Natural killer cell (primary cell): ENCODE measurements around the gene MAPK8IP2. TPM values are rescaled to one million over a fixed set of nuclear protein-coding genes. Genes with fewer than 3 reads are reported as not detected.
A peak's percentile ranks its signal among the peaks of the same experiment; 100 is the strongest.

Source experiments
- ATAC-seq, 3 donors: fragments of 150-1000 bp in 2 of 3; fragments of 200-7000 bp in 1 of 3; cut with Tn5 transposase; 1 replicate in 1 of 3; 2 replicates in 2 of 3; pipeline ENCODE4 v1.10.0; 2021; ENCODE audit warnings: mild to moderate bottlenecking in 2 of 3, moderate library complexity in 2 of 3
- DNase-seq, 2 donors: peaks; one replicate each; pipeline versions ENCODE4 v3.0.0 to v3.0.0-alpha.2; 2013 to 2021; ENCODE audit warnings: mixed read lengths in 1 of 2
- H3K27ac ChIP-seq: one replicate; pipeline ENCODE4 v1.5.1; 2013; ENCODE audit warnings: mild to moderate bottlenecking, low read length
- H3K27me3 ChIP-seq: one replicate; pipeline ENCODE4 v1.6.1; 2013; ENCODE audit warnings: low read length; ENCODE audit not compliant: control insufficient read depth, insufficient read depth
- H3K36me3 ChIP-seq: one replicate; pipeline ENCODE4 v1.6.1; 2013; ENCODE audit warnings: low read length; ENCODE audit not compliant: control insufficient read depth, insufficient read depth
- H3K4me1 ChIP-seq: one replicate; pipeline ENCODE4 v1.6.1; 2013; ENCODE audit warnings: low read length; ENCODE audit not compliant: control insufficient read depth, insufficient read depth
- H3K4me3 ChIP-seq: one replicate; pipeline ENCODE4 v1.5.1; 2013; ENCODE audit warnings: low read length
- H3K9me3 ChIP-seq: one replicate; pipeline ENCODE4 v1.6.1; 2013; ENCODE audit warnings: low read length; ENCODE audit not compliant: control insufficient read depth, insufficient read depth
- H3K27ac Mint-ChIP-seq, 2 donors: one replicate each; pipeline ENCODE4 v1.8.0; 2022; ENCODE audit warnings: mild to moderate bottlenecking in 2 of 2, mixed read lengths in 2 of 2, moderate library complexity in 1 of 2
- H3K27me3 Mint-ChIP-seq, 2 donors: one replicate each; pipeline ENCODE4 v1.8.0; 2022; ENCODE audit warnings: low read depth in 2 of 2, mixed read lengths in 2 of 2
- H3K36me3 Mint-ChIP-seq: one replicate; pipeline ENCODE4 v1.8.0; 2022; ENCODE audit warnings: mixed read lengths
- H3K4me1 Mint-ChIP-seq, 2 donors: one replicate each; pipeline ENCODE4 v1.8.0; 2022; ENCODE audit warnings: mixed read lengths in 2 of 2
- H3K4me3 Mint-ChIP-seq: one replicate; pipeline ENCODE4 v1.8.0; 2022; ENCODE audit warnings: mild to moderate bottlenecking, moderate library complexity, mixed read lengths
- H3K9me3 Mint-ChIP-seq, 2 donors: one replicate each; pipeline ENCODE4 v1.8.0; 2022; ENCODE audit warnings: mixed read lengths in 2 of 2
- CTCF ChIP-seq: fragments of 200-600 bp; IDR thresholded peaks from one replicate; pipeline ENCODE4 v1.8.0; 2022; ENCODE audit warnings: antibody characterized with exemption
- WGBS: methylation state at CpG from one replicate; pipeline ENCODE4 v1.1.7; 2013; ENCODE audit warnings: missing lambda C conversion rate; ENCODE audit not compliant: insufficient coverage; 5-methylcytosine and 5-hydroxymethylcytosine counted together
- intact Hi-C: fragments of 100-400 bp; cut with micrococcal nuclease; formaldehyde crosslinking; loops from one replicate; pipeline ENCODE4 v1.14.2; 2022
- total RNA-seq, 4 donors: library from RNA; stranded (reverse); fragments of 120-200 nt in 1 of 4; gene quantifications; one replicate each; pipeline versions ENCODE4 v1.2.3 to v1.2.4, GENCODE V29; 2013 to 2022

Gene MAPK8IP2
- total RNA-seq, 3 donors from 2014 or later (not counting 1 experiment from before 2014, with no cell fraction given), result 0.14 to 0.26 (median 0.18) TPM

- Histone ChIP-seq H3K27ac (peak overlapping the region; percentile 92), H3K9me3 (no peaks in the 10 kb centered on the region), H3K4me1 (peaks cover 40% of the 10 kb centered on the region), H3K36me3 (peaks cover 2% of the 10 kb centered on the region), H3K27me3 (no peaks in the 10 kb centered on the region), H3K4me3 (peak overlapping the region; percentile 82)
- 7% methylated on average over 39 of the region's 39 CpGs for WGBS
- Mint-ChIP-seq H3K27me3 (no peaks in the 10 kb centered on the region), H3K36me3 (no peaks in the 10 kb centered on the region), H3K27ac (peak overlapping the region; percentile 88 to 94), H3K4me3 (peak overlapping the region; percentile 91), H3K9me3 (no peaks in the 10 kb centered on the region), H3K4me1 (peaks cover 0 to 30% of the 10 kb centered on the region in 2 donors)
- ATAC-seq, result no peak
- intact Hi-C loops, result loop anchor here (5.0 kb wide), 3 partner anchors 40 to 75 kb away; partner anchors contain the start of genes LMF2 and NCAPH2
- DNase-seq, result peak in 1 of 2 donors; percentile 63
- no peak for TF ChIP-seq CTCF
Measured at GRCh38 chr22:50581950-50582492, 18.6 kb upstream of the MAPK8IP2 start.

DNA sequence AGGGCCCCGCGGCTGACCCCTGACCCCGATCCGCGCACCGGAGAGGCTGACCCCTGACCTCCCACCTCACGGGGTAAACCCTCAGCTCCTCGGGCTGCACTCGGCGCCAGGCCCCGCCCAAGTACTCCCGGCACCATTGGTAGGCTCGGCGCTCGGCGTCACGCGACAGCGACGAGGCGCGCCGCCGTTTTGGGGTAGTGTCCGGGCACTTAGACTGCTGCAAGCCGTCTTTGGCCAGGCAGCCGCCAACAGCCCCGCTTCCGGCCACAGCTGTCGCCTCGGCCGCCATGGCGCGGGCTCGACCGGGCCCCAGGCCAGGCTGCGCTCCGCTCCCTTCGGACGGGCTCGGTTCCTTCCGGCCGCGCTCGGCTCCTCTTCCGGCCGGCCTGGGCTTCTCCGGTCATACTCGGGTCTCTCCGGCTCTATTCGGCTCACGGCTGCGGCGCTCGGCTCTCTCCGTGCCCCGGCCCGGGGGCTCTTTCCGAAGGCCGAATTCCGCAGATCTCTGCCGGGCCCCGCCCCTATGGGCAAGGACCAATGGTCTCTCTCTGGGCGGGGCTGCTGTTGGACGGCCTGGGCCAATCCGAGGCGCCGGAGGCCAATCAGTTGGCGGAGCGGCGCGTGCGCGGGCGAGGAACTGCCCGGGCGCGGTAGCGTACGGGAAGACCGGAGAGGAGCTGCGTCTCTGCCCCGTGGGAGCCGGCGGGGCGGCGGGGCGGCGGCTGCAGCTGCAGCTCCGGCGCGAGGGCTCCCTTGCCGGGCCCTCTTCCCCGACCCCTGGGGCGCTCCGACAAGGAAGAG lies 17.9 kb upstream of the MAPK8IP2 start, which contains the start of gene CHKB:
Gene CHKB (minus strand): TSS at position 357 of the 801 bp plus-strand sequence. CDS start 68 bp downstream, at position 289.
- no peaks in the 10 kb centered on the region for H3K36me3 Mint-ChIP-seq
- WGBS, result under 1% methylated on average over 96 of the region's 96 CpGs
- Histone ChIP-seq H3K4me1 (peaks cover 34% of the 10 kb centered on the region), H3K27me3 (no peaks in the 10 kb centered on the region), H3K4me3 (peak within 1 kb of the TSS; percentile 82), H3K27ac (peak within 1 kb of the TSS; percentile 92), H3K9me3 (no peaks in the 10 kb centered on the region), H3K36me3 (peaks cover 2% of the 10 kb centered on the region)
- H3K9me3 Mint-ChIP-seq, result no peaks in the 10 kb centered on the region
- H3K27me3 Mint-ChIP-seq, result no peaks in the 10 kb centered on the region
- no peak for TF ChIP-seq CTCF
- peak within 1 kb of the TSS; percentile 88 to 94 for H3K27ac Mint-ChIP-seq
- peaks cover 0 to 24% of the 10 kb centered on the region in 2 donors for H3K4me1 Mint-ChIP-seq
- ATAC-seq, result peak; percentile 93 to 99 (median 93)
- H3K4me3 Mint-ChIP-seq, result peak within 1 kb of the TSS; percentile 91
- intact Hi-C loops, result loop anchor here (5.0 kb wide), 3 partner anchors 40 to 75 kb away; partner anchors contain the start of genes LMF2 and NCAPH2
- DNase-seq, result peak; percentile 98

DNA sequence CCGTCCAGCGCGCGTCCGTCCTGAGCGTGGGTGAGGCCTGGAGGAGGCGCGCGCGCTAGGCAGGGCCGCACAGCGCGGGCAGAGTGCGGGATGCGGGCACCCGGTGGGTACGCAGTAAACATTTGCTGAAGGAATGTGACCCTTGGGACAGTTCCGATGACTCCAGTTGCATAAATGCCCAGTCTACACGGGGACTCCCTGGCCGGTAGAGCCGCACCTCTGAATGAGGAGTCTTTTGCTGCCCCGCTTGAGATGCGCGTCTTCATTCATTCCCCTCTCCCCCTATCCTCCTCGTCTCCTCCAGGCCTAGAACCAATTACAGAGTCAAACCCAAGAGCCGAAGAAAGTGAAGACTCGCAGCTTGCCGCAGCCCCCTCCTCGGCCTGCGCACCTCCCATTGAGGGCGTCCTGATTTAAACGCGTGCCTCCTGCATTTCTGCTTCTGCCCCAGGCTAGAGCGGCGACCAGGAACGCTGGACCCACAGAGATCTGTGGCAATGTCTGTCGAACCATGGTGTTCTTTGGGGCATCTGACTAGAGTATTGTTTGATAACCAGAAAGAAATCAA lies 17.2 kb upstream of the MAPK8IP2 start:
- Histone ChIP-seq H3K9me3 (no peaks in the 10 kb centered on the region), H3K4me1 (peaks cover 28% of the 10 kb centered on the region), H3K4me3 (peak overlapping the region; percentile 54), H3K27me3 (no peaks in the 10 kb centered on the region), H3K27ac (peak overlapping the region; percentile 11), H3K36me3 (peaks cover 2% of the 10 kb centered on the region)
- DNase-seq, result no peak
- ATAC-seq, result peak; percentile 14 to 22 (median 16)
- Mint-ChIP-seq H3K4me3 (peak overlapping the region; percentile 91), H3K36me3 (no peaks in the 10 kb centered on the region), H3K27me3 (no peaks in the 10 kb centered on the region), H3K27ac (peak overlapping the region; percentile 88 to 94), H3K4me1 (peaks cover 0 to 24% of the 10 kb centered on the region in 2 donors), H3K9me3 (no peaks in the 10 kb centered on the region)
- no peak for TF ChIP-seq CTCF
- intact Hi-C loops, result loop anchor here (5.0 kb wide), 3 partner anchors 39 to 76 kb away; partner anchors contain the start of genes LMF2 and NCAPH2
- 14% methylated on average over 37 of the region's 37 CpGs for WGBS
